ENCODE data around the gene KCNJ4.

KCNJ4 gene

DNA sequence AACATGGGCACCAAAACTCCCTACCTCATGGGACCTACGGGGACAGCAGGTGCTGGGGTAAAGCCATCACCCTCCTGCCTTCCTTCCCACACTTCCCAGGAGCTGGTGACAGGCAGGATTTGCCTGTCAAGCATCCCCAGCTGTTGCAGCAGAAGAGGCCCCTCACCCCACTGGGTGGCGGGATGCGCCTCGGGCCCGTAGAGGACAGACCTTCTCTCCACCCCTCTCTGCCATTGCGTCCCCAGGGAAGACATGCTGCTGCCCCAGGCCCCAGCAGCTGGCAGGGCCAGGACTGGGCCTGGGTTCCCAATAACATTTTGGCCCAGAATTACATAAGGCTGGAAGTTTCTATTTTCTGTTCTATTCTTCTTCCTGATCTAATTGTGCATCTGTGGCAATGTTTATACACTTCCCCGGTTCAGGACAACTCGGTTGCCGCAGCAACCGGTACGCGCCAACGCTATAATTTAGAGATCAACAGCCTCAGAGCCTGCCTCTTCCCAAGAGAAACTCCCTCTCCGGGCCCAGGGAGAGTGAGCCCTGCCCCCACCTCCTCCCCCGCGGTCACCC lies 25.4 kb downstream of the KCNJ4 start:
- DNase-seq: no peak

DNA sequence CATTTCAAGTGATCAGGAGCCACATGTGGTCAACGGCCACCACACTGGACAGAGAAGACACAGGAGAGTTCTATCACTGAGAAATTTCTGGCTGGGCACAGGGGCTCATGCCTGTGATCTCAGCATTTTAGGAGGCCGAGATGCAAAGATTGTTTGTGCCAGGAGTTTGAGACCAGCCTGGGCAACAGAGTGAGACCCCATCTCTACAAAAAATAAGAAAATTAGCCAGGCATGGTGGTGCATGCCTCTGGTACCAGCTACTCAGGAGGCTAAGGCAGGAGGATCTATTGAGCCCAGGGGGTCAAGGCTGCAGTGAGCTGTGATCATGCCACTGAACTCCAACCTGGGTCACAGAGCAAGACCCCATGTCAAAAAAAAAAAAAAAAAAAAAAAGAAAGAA lies 26.3 kb downstream of the KCNJ4 start:
- DNase-seq: no peak

DNA sequence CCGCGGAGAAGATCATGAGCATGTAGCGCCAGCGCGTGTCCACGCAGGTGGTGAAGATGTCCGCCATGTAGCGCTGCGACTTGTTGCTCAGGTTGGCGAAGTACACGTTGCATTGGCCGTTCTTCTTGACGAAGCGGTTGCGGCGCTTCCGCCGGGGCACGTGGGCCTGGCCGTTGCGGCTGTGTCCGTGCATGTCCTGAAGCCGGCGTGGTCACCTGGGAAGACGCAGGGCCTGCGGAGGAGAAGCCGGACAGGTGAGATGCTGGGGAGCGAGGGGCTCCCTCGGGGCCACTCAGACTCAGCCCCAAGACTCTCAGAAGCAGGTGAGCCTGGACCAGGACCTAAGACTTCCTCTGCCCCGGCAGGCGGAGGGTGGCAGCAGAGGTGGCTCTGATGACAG lies 27.1 kb downstream of the KCNJ4 start:
- DNase-seq: no peak

DNA sequence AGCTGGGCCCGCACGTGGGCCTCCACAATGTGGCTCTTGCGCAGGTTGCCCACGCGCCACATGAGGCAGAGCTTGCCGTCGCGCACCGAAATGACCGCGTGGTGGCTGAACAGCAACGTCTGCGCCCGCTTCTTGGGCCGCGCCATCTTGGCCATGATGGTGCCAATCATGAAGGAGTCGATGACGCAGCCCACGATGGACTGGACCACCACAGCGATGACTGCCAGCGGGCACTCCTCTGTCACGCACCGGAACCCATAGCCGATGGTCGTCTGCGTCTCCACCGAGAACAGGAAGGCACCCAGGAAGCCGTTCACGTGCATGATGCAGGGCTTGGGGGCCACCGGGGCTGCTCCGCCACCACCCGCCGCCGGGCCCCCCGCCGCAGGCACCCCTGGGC lies 27.5 kb downstream of the KCNJ4 start:
- no peak for DNase-seq

DNA sequence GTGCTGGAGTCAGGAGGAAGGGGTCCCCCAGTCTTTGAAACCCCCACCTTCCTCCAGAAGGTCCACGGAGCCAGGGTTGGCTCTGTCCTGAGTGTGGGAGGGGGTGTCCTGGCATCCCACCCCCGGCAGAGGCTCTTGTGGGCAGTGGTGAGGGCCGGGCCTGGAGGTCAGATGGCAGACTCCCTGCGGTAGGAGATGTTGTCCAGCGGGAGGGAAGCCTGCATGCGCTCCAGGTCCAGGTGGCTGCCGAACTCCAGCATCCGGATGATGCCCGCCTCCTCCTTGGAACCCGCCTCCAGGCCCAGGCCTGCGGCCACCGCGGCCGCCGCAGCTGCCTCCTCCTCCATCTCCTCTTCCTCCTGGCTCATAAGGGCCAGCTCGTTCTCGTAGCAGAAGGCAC lies 28.4 kb downstream of the KCNJ4 start:
- DNase-seq: no peak

DNA sequence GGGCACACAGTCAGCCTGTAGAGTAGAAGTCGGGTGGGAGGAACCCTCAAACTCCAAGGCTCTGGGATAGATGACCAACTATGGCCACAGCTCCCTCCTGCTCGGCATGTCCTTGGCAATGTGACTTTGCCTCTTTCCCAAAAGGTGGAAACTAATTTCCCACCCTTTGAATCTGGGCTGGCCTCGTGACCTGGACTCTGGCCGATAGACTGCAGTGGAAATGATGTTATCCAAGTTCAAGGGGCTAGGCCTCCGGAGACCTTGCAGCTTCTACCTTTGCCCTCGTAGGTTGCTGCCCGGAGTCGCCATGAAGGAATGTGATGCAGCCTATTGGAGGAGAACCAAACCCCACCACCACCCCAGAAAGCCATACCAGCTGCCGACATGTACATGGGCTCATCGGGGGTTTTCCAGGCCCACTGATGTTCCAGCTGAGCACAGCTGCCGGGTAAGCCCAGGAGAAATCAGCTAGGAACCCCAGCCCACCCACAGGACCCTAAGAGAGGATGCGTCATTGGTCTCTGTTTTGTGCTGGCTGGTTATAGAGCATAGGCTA lies 30.4 kb downstream of the KCNJ4 start:
- no peak for DNase-seq

DNA sequence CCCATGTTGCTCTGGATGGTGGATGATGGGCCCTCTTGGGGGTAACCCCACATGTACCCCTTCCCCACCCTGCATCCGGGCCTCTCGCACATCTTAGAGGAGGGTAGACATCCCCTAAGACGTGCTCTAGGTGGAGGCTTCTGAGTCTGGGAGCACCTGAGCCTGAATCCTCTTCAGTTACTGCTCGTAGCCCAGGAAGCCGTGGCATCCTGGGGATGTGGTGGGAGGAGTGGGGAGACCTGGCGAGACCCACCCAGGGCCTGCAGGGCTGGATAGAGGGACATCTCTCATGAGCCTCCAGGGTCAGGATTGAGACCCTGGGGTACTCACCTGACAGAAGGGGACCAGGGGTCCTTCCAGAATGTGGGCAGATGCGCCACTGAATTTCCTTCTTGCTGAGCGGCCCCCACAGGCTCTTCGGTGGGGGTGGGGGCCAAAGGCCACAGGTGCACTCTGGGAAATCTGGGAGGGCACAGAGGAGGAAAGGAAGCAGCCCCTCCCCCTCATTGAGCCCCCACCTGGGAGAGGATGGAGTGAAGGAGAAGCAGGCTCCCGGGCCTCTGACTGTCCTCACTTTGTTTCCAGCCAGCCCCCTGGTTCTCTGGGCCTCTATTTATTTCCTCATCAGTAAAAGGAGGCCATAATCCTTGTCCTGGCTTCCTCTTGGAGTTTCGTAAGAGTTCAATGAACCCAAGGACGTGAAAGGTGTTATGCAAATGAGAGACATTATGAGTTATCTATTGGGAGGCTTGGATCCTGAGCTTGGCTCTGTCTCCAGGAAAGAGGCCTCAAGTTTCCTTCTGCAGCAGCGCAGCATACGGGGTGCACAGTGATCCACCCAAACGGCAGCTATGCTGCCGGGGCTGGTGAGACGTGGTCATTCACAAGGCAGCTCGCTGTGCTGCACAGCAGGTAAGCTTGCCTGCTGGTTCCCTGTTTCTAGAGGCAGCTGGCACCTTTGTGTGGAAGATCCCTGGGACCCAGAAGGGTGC lies 31.2 kb downstream of the KCNJ4 start:
- DNase-seq: no peak

DNA sequence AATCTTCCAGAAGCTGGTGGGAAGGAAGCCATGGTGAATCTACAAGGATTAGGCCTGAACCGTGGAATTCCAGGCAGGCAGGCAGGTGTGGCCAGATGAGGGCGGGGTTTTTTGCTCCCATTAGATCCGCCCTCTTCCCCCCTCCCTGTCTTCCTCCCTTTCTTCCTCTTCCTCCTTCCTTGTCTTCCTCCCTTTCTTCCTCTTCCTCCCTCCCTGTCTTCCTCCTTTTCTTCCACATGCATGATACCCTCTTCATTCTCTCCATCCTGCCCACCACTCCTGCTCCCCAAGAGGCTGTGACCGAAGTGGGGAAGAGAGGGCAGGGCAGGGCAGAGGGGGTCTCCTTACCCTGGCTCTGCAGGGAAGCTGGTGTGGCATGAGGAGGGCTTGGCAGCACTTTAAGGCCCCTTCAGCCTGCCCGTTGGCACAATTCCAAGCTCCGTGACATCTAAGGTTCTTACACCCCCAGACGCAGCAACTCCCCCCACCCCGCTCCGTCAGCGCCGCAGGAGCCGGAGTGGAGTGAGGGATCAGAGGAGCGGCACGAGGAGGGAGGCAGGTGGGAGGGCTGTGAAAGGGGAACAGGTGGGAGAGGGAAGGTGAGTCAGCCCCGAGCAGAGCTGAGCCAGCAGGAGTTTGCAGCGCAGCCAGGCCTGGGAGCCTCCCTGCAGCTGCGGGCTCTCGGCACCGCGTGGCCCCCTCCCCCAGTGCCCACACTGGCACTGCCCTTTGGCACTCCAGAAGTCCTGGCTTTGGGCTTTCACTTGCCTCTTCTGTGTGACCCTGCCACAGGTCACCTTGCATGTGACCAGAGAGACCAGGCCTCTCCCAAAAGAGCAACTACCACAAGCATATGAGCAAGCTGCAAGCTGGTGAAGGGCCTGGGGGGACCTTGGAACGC lies 32.1 kb downstream of the KCNJ4 start:
- DNase-seq: no peak

DNA sequence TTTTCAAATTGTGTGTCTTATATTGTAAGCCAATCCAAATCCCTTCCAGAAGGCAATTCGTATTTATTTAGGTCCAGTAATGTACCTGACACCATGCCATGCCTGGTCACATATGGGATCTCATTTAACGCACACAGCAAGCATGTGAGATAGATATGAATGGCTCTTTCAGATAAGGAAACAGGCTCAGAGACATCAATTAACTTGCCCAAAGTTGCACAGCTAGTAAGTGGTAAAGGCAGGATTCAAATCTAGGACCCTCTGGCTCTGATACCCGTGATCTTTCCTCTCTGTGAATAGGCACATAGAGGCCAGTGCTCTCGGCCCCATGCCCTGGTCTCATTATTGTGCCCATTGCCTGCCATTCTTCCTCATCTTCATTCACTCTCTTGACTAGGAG lies 34.3 kb downstream of the KCNJ4 start:
- no peak for DNase-seq

DNA sequence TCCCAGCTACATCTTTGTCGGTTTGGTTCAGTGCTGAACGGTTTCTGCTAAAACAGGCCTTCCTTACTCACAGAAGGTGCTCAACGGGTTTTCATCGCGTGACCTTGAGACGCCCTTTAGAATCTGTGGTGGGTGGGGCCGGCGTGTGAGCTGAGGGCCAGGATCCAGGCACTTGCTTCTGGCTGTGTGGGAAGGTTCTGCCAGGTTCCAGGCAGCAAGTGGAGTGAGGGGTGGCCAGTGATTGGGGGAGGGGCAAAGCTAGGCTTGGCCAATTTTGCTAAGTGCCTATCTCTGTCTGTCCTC lies 35.2 kb downstream of the KCNJ4 start:
- no peak for DNase-seq

DNA sequence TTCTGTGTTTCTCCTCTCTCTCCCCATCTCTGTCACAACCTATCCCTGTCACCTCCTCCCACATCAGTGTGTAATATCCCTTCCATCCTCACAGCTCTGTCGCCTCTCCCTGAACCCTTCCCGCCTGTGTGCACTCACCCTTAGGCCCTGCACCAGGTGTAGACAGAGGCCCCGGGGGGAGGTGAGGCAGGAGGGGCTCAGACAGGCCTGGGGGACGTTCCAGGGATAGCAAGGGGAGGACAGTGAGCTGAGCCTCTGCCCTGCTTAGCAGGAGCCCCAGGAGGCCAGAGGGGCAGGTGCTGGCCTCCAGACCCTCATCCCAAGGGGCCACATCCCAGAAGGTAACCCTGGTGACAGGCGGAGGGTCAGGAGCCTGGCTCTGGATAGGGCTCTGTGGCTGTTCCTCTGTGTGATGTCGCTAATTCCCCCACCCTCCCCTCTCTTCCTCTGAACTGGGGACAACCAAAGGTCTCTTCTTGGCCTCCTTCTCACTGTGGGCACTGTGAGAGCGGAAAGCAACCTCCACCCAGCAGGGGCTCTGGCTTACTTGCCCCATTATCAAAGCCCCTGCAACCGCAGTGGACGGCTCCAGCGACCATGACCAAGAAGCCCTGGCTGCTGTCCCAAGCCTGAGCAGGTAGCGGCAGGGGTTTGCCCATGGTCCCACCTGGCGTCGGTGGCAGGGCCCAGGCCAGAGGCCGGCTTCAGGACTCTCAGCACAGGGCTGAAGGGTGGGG lies 35.7 kb downstream of the KCNJ4 start:
- no peak for DNase-seq

DNA sequence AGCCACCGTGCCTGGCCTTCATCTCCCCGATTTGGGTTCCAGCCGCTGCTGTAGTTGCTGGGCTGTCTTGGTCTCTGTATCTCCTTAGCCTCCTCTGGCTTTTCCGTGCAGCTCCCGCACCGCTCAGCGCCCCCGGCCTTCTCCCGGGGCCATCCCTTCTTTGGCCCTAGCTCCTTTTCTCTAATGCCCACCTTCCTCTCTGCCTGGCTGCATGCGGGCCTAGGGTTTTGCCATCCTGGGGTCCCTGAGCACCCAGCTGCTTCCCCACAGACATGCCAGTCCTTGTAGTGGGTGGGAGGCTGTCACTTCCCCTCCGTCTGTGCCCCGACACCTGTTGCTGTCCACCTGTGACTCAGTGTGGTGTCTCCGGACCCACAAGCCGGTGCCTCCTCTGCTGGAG lies 36.4 kb downstream of the KCNJ4 start:
- DNase-seq: no peak

DNA sequence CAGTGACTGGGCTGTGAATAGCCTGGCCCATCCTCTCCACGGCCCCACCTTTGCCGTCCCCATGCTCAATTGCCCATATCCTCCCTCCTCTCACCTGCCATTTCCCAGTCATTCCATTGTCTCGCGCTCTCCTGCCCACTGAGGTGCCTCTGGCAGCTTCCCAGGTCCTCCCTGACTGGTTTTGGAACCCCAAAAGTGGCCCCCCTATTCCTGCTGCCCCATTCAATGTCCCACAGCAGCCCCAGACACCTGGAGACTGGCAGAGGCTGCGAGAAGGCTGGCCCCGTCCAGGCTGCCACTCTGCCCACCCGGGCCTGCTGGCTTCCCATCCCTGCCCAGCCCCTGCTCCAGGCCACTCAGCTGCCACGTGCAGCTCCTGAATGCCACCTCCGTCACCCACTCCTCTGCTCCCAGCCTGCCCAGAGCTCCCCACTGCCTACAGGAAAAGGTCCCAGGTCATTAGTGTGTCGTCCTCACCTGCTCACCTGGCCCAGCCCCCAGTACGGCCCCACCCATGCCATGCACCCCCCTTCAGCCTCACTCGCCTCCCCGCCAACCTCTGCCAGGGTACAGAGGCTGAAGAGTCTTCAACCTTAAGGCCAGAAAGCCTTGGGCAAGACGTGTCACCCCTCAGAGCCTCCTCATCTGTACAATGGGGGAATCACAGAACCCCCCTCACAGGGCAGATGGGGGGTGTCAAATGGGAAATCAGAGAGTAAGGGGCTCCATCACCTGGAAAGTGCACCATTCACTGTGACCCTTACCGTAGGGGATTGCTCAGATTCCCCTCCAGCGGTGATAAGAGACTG lies 37.5 kb downstream of the KCNJ4 start:
- no peak for DNase-seq

DNA sequence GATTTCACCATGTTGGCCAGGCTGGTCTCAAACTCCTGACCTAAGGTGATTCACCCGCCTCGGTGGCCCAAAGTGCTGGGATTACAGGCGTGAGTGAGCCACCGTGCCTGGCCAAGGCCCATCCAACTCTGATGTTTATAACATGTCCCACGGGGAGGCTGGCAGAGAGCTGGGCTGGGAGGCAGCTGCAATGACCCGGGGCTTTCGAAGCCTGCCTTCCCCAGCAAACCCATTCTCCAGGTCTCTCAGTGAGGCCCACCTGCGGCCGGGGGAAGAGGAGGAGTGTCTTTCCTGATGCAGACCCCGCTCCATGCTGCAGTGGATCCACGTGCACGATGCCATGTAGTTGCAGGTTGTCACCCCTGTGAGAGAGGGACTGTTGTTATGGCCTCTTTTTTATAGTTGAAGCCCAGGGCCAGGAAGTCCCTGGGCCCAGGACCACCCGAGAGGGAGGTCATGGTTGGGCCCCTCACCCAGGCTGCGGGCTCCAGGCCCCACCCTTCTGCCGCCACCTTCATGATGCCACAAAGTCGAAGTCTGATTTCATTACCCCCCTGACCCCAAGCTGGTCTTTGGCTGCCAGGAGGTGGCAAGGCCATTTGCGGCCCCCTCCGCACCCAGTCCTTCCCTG lies 38.3 kb downstream of the KCNJ4 start:
- no peak for DNase-seq

DNA sequence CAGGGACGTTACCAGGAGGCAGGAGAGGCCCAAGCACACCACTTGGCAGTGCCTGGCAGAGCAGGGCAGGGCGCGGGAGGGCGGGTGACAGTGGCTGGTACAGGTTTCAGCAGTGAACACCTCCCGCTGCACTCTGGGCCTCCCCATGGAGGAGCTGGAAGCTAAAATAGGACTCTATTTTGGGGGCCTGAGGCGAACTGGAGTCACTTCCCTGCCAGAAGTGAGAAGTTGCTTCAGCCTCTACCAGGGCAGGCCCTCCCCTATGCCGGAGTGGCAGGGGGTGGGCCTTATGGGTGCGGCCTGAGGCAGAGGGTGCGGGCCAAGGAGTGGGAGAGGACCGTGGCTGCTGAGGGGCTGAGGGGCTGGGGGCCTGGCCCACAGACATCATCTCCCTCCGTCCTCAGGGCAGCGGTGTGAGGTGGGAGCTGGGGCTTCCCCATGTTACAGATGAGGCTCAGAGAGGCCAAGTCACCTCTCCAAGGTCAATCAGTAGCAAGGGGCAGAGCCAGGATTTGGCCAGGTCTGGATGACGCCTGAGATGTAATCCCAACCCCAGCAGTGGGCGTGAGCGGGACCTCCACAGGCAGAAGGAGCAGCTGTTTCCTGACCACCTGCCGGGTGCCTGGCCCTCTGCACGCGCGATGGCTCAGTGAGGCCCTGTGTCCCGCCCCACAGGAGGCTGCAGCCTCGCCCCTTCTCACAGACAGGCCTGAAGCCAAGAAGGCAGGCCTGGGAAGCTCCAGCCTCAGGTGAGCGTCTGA lies 39.3 kb downstream of the KCNJ4 start:
- DNase-seq: peak; percentile 31 to 53

DNA sequence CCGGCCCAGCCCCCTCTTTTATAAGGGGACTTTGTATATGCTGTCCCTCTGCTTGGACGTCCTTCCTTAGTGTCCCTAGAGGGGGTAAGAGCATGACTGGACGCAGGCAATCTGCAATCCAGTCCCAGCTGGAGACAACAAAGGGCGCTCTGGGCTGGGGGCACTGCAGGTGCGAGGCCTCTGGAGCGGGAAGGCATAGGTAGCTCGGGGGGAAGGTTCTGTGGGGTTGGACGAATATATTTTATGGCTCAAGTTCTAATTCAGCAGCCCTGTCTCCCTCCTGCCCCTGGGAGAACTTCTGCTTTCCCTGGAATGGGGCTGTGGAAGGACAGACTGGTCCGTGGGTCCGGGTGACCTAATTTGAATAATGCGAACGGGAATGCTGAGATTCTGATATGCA lies 40.0 kb downstream of the KCNJ4 start:
- no peak for DNase-seq

DNA sequence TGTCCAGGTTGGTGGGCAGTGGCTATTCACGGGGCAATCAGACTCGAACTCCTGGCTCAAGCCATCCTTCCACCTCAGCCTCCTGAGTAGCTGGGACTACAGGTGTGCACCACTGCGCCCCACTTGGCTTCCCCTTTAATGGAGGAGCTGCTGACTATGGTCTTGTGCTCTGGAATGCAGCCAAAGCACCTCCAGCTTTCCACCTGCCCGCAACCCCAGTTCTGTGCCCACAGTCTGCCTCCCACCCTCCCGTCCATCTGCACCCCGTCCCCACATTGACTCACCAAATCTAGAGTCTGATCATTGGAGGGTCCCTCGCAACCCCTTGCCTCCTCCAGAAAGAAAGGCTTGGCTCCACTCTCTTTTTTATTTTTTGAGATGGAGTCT lies 41.0 kb downstream of the KCNJ4 start:
- DNase-seq: no peak

DNA sequence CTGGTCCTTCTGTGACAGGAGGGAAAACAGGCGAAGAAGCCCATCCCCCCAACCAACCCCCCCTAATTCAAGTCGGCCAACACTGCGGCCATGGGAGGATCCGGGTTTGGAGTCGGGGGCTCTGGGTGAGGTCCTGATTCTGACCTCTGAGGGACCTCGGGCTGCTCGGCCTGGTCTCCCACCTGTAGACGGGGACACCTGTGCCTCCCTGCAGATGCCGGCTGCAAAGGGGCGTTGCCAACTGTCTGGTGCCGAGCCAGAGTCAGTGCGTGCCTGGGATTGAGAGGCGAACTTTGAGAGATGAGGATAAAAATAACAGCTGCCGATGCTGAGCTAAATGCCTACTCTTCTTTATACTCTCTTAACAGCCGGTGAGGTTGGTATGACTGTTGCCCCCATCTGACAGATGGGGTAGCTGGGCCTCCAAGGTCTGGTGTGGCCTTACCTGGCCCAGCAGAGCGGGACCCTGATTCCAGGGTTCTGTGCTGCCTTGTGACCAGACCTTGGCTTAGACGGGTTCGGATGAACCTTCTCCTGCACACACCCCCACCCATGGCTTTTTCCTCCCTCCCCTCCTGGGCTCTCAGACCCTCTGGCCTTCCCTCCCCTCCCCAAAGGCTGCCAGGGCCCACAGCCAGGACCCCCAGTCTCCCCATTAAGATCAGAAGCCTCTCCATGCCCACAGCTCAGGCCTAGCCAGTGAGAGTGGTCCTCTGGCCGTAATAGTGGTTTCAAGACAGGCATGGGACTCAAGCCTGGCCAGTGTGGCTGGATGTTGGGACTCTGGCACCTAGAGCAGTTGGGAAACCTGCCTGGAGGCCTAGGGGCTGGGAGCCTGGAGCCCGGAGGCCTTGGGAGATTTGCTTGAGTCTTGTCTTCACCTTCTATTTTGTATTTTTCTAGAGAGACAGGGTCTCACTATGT lies 41.7 kb downstream of the KCNJ4 start:
- no peak for DNase-seq

DNA sequence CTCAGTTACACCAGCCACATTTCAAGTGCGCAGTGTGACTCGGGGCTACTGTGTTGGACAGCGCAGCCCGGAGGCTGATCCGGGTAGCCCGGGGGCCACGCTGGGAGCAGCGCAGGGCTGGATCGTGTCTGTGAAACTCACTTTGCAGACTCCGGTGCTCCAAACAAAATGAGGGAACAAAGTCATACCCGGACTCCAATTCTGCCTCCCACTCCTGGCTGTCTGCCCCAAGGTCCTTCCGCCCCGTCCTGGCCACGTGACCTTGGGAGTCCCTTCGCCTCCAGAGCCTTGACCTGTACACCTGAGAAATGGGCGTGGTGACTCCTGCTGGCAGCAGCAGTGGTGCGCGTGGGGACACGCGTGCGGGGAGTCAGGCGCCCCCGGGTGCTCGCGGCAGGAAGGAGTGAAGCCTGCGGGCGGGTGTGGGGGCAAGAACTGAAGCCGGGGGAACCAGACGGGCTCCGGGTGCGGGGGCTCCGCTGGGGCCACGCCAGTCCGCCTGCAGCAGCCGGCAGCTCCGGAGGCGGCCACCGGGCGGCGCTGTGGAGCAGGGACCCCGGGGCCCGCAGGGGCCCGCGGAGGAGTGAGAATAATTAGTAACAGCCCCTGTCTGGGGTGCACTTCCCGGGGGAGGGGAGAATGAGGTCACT lies 42.4 kb downstream of the KCNJ4 start:
- peak in 1 of 2 donors; percentile 7 for DNase-seq

All from inflammatory macrophage (primary cell).